ENCODE data around the gene ZNF764. TPM values are rescaled to one million over a fixed set of nuclear protein-coding genes. Genes with fewer than 3 reads are reported as not detected.

ZNF764 gene
- total RNA-seq, 2 donors from 2014 or later, result 19.5 to 21.4 TPM

GRCh38 chr16:30535777-30536190, 22.4 kb downstream of the ZNF764 start:
- peak overlapping the region; percentile 98 for H3K4me3 Mint-ChIP-seq
- no peaks in the 10 kb centered on the region for H3K27me3 Mint-ChIP-seq
- H3K9me3 ChIP-seq (ENCODE audit: control insufficient read depth, low read length, poor library complexity, severe bottlenecking), result no peaks in the 10 kb centered on the region
- ATAC-seq, result peak; percentile 65
- DNase-seq, result peak in 2 of 3 donors; percentile 34 to 35
- no peaks in the 10 kb centered on the region for H3K36me3 Mint-ChIP-seq (ENCODE audit: low read depth)
- peaks cover 28% of the 10 kb centered on the region for H3K4me1 Mint-ChIP-seq
- peak overlapping the region; percentile 99 for H3K27ac Mint-ChIP-seq

- no peak for DNase-seq
- H3K27ac Mint-ChIP-seq, result peak overlapping the region; percentile 99
- peak; percentile 32 for ATAC-seq
- no peaks in the 10 kb centered on the region for H3K36me3 Mint-ChIP-seq (ENCODE audit: low read depth)
- peaks cover 29% of the 10 kb centered on the region for H3K4me1 Mint-ChIP-seq
- H3K9me3 ChIP-seq (ENCODE audit: control insufficient read depth, low read length, poor library complexity, severe bottlenecking), result no peaks in the 10 kb centered on the region
- no peaks in the 10 kb centered on the region for H3K27me3 Mint-ChIP-seq
- H3K4me3 Mint-ChIP-seq, result peak overlapping the region; percentile 98
These were observed 22.9 kb downstream of the ZNF764 start for GRCh38 chr16:30535106-30535776.

DNA sequence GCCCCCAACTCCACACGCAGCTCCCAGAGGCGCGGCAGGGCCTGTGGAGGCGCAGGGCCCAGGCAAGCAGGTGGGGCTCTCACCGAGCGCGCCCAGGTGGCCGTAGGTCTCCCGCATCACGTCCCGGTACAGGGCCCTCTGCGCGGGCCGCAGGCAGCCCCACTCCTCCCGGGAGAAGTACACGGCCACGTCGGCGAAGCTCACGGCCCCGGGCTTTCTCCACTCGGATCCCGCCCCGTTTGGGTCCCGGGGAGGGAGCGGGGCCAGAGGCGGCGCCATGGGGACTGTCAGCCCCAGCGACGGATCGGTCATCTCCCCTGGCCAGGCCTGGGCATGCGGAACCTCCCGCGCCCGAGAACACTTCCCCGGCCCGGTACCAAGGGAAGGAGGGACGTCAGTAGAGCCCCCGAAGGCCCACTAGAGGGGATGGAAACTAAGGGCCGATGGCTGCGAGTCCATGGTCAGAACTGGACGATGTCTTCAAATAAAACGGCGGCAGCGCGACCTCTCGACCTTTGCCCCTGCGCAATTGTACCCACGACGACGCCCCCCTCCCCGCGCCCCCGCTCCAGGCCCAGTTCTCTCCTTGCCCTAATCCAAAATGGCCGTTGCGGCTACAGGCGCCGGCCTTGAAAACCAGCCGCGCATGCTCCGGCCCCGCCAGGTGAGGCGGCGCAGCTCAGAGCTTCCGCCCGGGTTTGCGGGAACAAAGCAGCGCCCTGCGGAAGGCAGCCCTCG, 23.6 kb downstream of the ZNF764 start, which contains the start of gene ZNF747:
ZNF747 (minus strand) TSS at position 491 of the 738 bp plus-strand sequence; CDS start at position 312, 179 bp downstream.
- H3K27me3 Mint-ChIP-seq, result no peaks in the 10 kb centered on the region
- H3K4me1 Mint-ChIP-seq, result peaks cover 32% of the 10 kb centered on the region
- H3K27ac Mint-ChIP-seq, result peak within 1 kb of the TSS; percentile 99
- H3K36me3 Mint-ChIP-seq (ENCODE audit: low read depth), result no peaks in the 10 kb centered on the region
- peak within 1 kb of the TSS; percentile 98 for H3K4me3 Mint-ChIP-seq
- ATAC-seq, result peak; percentile 77
- no peaks in the 10 kb centered on the region for H3K9me3 ChIP-seq (ENCODE audit: control insufficient read depth, low read length, poor library complexity, severe bottlenecking)
- DNase-seq, result peak; percentile 87 to 88 (median 87)

GRCh38 chr16:30533748-30534367, 24.3 kb downstream of the ZNF764 start:
- ATAC-seq (no peak), DNase-seq (no peak)
- H3K9me3 ChIP-seq (ENCODE audit: control insufficient read depth, low read length, poor library complexity, severe bottlenecking), result no peaks in the 10 kb centered on the region
- H3K27me3 Mint-ChIP-seq, result no peaks in the 10 kb centered on the region
- no peaks in the 10 kb centered on the region for H3K36me3 Mint-ChIP-seq (ENCODE audit: low read depth)
- peak overlapping the region; percentile 99 for H3K27ac Mint-ChIP-seq
- H3K4me1 Mint-ChIP-seq, result peaks cover 36% of the 10 kb centered on the region
- peak overlapping the region; percentile 98 for H3K4me3 Mint-ChIP-seq

- H3K4me1 Mint-ChIP-seq, result peaks cover 40% of the 10 kb centered on the region
- DNase-seq (no peak), ATAC-seq (no peak)
- no peaks in the 10 kb centered on the region for H3K27me3 Mint-ChIP-seq
- peak overlapping the region; percentile 98 for H3K4me3 Mint-ChIP-seq
- peak overlapping the region; percentile 99 for H3K27ac Mint-ChIP-seq
- H3K9me3 ChIP-seq (ENCODE audit: control insufficient read depth, low read length, poor library complexity, severe bottlenecking), result no peaks in the 10 kb centered on the region
- H3K36me3 Mint-ChIP-seq (ENCODE audit: low read depth), result no peaks in the 10 kb centered on the region
These were observed 25.0 kb downstream of the ZNF764 start for GRCh38 chr16:30533146-30533522.

- no peaks in the 10 kb centered on the region for H3K9me3 ChIP-seq (ENCODE audit: control insufficient read depth, low read length, poor library complexity, severe bottlenecking)
- Mint-ChIP-seq H3K27me3 (no peaks in the 10 kb centered on the region), H3K27ac (peak overlapping the region; percentile 99), H3K36me3 (ENCODE audit: low read depth) (no peaks in the 10 kb centered on the region), H3K4me3 (peak overlapping the region; percentile 98), H3K4me1 (peaks cover 45% of the 10 kb centered on the region)
- ATAC-seq (no peak), DNase-seq (no peak)
These were observed 25.7 kb downstream of the ZNF764 start for GRCh38 chr16:30532285-30533145.

GRCh38 chr16:30530163-30531037, 27.8 kb downstream of the ZNF764 start:
- Mint-ChIP-seq H3K4me1 (peaks cover 36% of the 10 kb centered on the region), H3K27ac (peak overlapping the region; percentile 86), H3K36me3 (ENCODE audit: low read depth) (no peaks in the 10 kb centered on the region), H3K4me3 (peak overlapping the region; percentile 41), H3K27me3 (no peaks in the 10 kb centered on the region)
- DNase-seq (no peak), ATAC-seq (peak; percentile 32)
- no peaks in the 10 kb centered on the region for H3K9me3 ChIP-seq (ENCODE audit: control insufficient read depth, low read length, poor library complexity, severe bottlenecking)

GRCh38 chr16:30528799-30529457, 29.2 kb downstream of the ZNF764 start:
- H3K9me3 ChIP-seq (ENCODE audit: control insufficient read depth, low read length, poor library complexity, severe bottlenecking), result no peaks in the 10 kb centered on the region
- Mint-ChIP-seq H3K27ac (peak overlapping the region; percentile 86), H3K36me3 (ENCODE audit: low read depth) (no peaks in the 10 kb centered on the region), H3K27me3 (no peaks in the 10 kb centered on the region), H3K4me1 (peaks cover 29% of the 10 kb centered on the region), H3K4me3 (peak overlapping the region; percentile 89)
- DNase-seq (no peak), ATAC-seq (no peak)

GRCh38 chr16:30527635-30528178, 30.5 kb downstream of the ZNF764 start:
- ATAC-seq, result no peak

DNA sequence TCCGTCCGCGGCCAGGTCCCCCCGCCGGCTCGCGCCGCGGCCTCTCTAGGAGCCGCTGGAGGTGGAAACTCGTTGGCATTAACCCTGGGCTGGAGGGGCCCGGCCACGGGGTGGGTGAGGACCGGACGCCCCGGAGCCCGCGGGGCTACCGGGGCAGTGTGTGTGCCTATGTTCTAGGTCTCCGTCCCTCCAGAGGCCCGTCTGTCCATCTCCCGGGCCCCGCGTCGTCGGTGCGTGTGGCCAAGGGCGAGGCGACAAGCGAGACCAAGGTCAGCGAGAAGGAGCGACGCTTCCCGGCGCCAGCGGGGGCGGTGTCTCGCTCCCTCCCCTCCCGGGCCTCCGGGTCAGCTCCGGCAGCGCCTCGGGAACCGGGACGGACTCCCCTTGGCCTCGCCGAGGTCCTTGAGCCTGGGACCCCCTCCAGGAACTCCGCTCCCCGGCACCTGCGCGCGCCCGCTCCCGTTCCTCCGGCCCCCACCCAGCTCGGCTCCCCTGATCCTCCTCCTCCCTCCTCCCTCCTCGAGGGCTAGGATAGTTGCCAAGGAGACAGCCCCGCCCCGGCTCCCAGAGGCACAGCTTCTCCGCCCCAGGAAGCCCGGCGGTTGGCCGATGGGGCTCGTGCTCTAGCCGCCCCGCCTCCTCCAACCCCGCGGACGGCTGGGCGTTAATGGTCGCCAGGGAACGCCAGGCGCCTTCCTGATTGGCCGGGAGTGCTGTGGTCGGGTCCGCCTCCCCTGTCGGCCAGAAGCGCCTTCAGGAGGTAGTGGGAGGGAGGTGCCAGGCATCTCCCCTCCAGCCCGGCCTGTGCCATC, 31.1 kb downstream of the ZNF764 start:
- H3K4me3 Mint-ChIP-seq, result peak overlapping the region; percentile 89
- peak overlapping the region; percentile 85 for H3K27ac Mint-ChIP-seq
- peak; percentile 73 for ATAC-seq
- no peaks in the 10 kb centered on the region for H3K9me3 ChIP-seq (ENCODE audit: control insufficient read depth, low read length, poor library complexity, severe bottlenecking)
- no peaks in the 10 kb centered on the region for H3K27me3 Mint-ChIP-seq
- peaks cover 3% of the 10 kb centered on the region for H3K36me3 Mint-ChIP-seq (ENCODE audit: low read depth)
- peak; percentile 60 to 86 (median 83) for DNase-seq
- H3K4me1 Mint-ChIP-seq, result peaks cover 28% of the 10 kb centered on the region

More at GRCh38 chr16:30527635-30528178, 30.5 kb downstream of the ZNF764 start:
- no peaks in the 10 kb centered on the region for H3K9me3 ChIP-seq (ENCODE audit: control insufficient read depth, low read length, poor library complexity, severe bottlenecking)
- peak overlapping the region; percentile 85 for H3K27ac Mint-ChIP-seq
- H3K4me1 Mint-ChIP-seq, result peaks cover 24% of the 10 kb centered on the region
- H3K36me3 Mint-ChIP-seq (ENCODE audit: low read depth), result no peaks in the 10 kb centered on the region
- H3K4me3 Mint-ChIP-seq, result peak overlapping the region; percentile 89
- DNase-seq, result no peak
- H3K27me3 Mint-ChIP-seq, result no peaks in the 10 kb centered on the region
